NCI-H1048 (cell line): Measurements from ENCODE around the gene DYRK1B.
"Not testable (repeated sequence)": the region's sequence is repeated elsewhere in the genome, so short reads cannot be mapped to it uniquely, and the experiment has no call there.

Source experiments
- DNase-seq: peaks from one replicate; lab custom pipeline; 2025; lab: John Stamatoyannopoulos, UW

DYRK1B gene

GRCh38 chr19:39830406-39830805, 3.6 kb downstream of the DYRK1B start:
- DNase-seq, result no peak

DNA sequence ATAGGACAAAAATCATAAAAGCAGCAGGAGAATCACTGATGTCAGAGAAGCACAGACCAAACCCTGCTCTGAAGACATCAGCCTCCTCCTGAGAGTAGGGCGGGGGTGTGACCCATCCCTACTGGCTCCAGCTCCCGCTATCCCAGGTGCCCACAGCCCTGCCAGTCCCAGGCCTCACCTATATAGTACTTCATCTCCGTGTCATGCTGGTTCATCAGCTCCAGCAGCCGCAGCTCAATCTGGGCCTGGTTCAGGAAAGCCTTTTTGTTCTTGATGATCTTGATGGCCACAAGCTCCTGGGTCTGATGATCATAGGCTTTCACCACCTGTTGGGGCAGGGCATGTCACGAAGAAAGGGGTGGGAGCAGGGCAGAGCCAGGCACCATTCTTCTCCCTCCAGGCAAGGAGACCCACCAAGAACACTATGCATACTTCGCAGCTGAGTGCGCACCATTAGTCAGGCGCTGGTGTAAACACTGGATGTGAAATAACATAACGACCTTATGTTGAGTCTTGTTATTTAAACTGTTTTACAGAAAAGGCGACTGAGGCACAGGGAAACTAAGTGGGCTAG, 4.2 kb downstream of the DYRK1B start:
- DNase-seq, result no peak

DNA sequence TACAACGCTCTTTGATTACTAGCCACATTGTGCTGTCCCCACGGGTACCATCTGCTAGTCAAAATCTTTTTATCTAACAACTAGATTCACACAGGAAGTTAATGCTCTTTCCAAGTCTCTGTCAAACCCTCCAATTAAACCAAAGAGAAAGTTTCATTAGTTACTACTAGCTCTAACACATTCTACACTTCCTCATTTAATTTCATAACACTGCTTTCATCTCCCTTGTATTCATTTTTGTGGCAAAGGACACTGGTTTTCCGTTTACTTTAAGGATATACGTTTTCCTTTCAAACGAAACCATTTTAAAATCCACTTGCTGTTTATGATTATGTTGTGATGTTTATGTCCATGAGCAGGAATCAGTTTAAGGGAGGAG, 5.3 kb downstream of the DYRK1B start:
- no peak for DNase-seq

GRCh38 chr19:39828015-39828653, 5.8 kb downstream of the DYRK1B start:
- no peak for DNase-seq

DNA sequence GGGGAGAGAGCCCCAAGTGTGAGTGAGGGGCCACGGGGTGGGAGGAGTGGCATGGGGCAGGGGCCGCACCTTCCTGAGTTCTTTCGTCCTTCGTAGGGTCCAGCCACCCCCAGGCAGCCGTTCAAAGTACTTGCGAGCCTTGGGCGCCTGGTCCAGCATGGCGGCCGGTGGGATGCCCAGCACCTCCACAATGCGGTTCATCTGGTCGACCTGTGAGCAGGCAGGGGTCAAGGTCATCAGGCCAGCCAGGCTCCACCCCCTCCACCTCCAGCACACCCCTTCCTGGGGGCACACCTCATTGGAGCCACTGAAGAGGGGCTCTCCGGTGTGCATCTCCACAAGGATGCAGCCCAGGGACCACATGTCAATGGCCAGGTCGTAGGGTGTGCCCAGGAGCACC, 6.7 kb downstream of the DYRK1B start:
- no peak for DNase-seq

DNA sequence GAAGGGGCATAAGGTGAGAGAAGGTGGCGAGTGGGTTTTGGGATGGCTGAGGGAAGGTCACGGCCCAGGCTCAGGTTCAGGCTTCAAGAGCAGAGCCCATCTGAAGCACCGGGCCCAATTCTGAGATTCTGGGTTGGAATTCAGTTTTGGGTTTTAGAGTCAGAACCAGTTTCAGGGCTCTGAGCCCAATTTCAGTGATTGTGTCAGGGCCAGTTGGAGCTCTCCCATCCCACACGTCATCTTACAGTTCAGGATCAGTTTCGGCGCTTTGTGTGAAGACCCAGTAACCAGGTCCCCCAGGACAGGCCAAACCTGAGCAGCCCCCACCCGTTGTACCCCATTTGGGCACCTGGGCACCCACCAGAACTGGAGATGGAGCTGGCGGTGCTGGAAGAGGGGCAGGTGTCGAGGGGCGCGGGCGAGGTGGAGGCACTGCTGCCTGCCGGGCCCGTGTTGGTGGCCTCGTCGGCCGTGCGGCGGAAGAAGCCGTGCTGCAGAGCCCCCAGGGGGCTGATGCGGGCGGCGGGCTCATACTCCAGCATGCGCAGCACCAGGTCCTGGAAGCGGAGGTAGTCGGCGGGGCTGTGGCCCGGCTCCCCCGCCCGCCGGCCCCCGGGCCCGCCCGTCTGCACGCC, 7.5 kb downstream of the DYRK1B start:
- no peak for DNase-seq

GRCh38 chr19:39825531-39826076, 8.4 kb downstream of the DYRK1B start:
- DNase-seq, result no peak

GRCh38 chr19:39825093-39825463, 8.9 kb downstream of the DYRK1B start:
- DNase-seq, result no peak

GRCh38 chr19:39824143-39825092, 9.5 kb downstream of the DYRK1B start:
- peak; percentile 85 for DNase-seq

GRCh38 chr19:39823686-39824085, 10.3 kb downstream of the DYRK1B start:
- DNase-seq, result no peak

DNA sequence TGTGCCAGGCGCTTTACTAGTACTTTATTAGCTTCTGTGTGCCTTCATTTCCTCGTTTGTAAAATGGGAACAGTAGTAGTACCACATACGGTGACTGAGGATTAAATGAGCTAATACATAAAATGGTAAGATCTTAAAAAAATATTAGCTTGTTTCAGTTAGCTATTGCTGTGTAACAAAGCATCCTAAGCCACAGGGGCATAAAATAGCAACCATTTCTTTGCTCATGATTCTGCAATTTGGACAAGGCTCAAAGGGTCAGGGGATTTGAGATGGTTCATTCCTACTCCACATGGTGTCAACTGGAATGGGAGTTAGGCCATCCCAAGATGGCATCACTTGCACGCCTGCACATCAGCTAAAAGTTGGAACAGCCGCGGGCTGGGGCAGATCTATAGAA, 13.3 kb downstream of the DYRK1B start:
- no peak for DNase-seq

DNA sequence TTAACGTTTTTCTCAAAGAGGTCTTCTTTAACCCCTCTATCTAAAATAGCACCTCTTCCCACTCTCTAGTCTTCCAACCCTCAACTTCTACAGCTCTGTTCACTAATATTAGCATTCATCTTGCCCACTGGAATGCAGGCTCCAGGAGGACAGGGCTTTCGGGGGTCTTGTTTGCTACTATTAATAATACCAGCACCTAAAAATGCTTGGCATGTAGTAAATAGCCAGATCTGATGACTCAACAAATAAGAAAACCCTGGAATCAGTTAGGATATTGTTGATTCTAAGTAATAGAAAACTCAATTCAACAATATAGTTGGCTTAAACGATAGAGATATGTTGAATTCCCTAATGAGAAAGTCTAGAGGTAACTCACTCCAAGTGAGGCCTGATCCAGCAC, 14.2 kb downstream of the DYRK1B start:
- DNase-seq, result no peak

- DNase-seq, result no peak
Observed at GRCh38 chr19:39818626-39819097, 15.3 kb downstream of the DYRK1B start.

- DNase-seq, result no peak
Observed at GRCh38 chr19:39817888-39818561, 15.9 kb downstream of the DYRK1B start.

- DNase-seq, result no peak
Observed at GRCh38 chr19:39816287-39817048, 17.5 kb downstream of the DYRK1B start.

GRCh38 chr19:39814595-39814994, 19.4 kb downstream of the DYRK1B start:
- DNase-seq, result no peak

- DNase-seq, result not testable (repeated sequence)
Observed at GRCh38 chr19:39814111-39814510, 19.9 kb downstream of the DYRK1B start.

DNA sequence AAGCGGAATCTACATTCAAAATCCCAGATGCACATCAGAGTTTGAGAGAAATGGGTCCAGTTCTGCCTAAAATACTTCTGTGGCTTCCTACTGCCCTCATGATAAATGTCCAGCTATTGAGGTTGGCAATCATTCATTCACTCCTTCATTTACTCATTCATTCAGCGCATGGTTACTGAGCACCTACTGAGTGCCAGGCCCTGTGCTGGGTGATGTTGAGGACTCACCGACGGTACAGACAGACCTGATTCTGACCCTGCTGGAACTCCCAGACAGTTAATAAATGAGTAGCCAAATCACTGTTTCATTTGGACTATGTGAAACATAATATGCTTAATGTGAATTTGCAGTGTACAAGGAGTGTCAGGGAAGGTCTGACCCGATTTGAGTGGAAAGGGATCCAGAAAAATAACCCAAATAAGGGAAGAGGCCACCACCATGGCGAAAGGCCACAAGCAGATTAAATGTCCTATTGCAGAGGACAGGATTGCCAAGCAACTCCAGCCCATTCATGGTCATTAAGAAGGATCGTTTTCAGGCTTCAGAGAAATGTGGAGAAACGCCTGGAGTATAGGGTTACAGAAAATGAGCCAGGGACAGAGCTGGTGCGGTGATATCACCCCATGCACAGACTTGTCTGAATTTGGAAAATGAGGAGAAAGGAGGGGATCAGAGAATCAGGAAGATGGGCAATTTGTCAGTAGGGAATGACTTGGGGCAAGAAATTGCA, 20.5 kb downstream of the DYRK1B start:
- no peak for DNase-seq

GRCh38 chr19:39811064-39811463, 22.9 kb downstream of the DYRK1B start:
- no peak for DNase-seq

- no peak for DNase-seq
Observed at GRCh38 chr19:39810424-39810823, 23.5 kb downstream of the DYRK1B start.
